Neural cell (in vitro differentiated cells): ENCODE data around the gene CABP4.

ENCODE experiments used
- CTCF ChIP-seq: fragments of 450-650 bp; IDR thresholded peaks from 2 replicates; pipeline ENCODE4 v1.5.1; 2014; ENCODE audit warnings: antibody characterized with exemption, mild to moderate bottlenecking, moderate library complexity; ENCODE audit not compliant: poor library complexity, severe bottlenecking
- RAD21 ChIP-seq: fragments of 450-650 bp; conservative IDR thresholded peaks from 2 replicates; pipeline ENCODE4 v1.6.1; 2014; ENCODE audit warnings: antibody characterized with exemption, mild to moderate bottlenecking, moderate library complexity

GRCh38 chr11:67436459-67437081 is 18.6 kb upstream of the CABP4 start:
- no peak for TF ChIP-seq CTCF
- TF ChIP-seq RAD21: no peak
